Daoy (cell line): Measurements from ENCODE around the gene SMIM44. TPM values are rescaled to one million over a fixed set of nuclear protein-coding genes. Genes with fewer than 3 reads are reported as not detected.
"Not testable (repeated sequence)": the region's sequence is repeated elsewhere in the genome, so short reads cannot be mapped to it uniquely, and the experiment has no call there.

Source experiments
- DNase-seq: peaks from one replicate; pipeline ENCODE4 v3.0.0-alpha.2; 2015; ENCODE audit warnings: low read depth
- total RNA-seq: library from RNA; depleted of rRNA; stranded (reverse); fragments of >200 nt; shearing (Covaris generic); gene quantifications from 2 replicates; pipeline ENCODE4 v1.2.3, GENCODE V29; 2014

Gene SMIM44
- total RNA-seq, 1 experiment from 2014 or later: not detected

DNA sequence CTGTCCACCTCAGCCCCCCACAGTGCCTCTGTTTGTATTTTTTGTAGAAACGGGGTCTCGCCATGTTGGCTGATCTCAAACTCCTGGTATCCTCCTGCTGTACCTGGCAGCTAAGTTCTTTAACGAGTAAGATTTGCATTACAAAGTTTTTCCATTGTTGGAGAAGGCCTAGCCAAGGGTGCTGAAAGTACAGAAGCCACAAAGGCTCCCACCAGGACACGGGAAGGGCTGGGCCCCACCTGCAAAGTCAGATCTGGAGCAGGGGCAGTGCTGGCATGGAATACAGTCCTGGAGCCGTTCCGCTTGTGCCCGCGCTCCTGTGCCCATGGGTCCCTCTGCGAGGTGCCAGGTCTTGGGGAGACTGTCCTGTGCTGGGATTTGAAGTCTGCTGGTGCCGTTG lies 35.0 kb upstream of the SMIM44 start:
- no peak for DNase-seq

GRCh38 chr19:3517638-3518037 lies 34.4 kb upstream of the SMIM44 start:
- no peak for DNase-seq

GRCh38 chr19:3516675-3517207 lies 33.5 kb upstream of the SMIM44 start:
- DNase-seq: no peak

DNA sequence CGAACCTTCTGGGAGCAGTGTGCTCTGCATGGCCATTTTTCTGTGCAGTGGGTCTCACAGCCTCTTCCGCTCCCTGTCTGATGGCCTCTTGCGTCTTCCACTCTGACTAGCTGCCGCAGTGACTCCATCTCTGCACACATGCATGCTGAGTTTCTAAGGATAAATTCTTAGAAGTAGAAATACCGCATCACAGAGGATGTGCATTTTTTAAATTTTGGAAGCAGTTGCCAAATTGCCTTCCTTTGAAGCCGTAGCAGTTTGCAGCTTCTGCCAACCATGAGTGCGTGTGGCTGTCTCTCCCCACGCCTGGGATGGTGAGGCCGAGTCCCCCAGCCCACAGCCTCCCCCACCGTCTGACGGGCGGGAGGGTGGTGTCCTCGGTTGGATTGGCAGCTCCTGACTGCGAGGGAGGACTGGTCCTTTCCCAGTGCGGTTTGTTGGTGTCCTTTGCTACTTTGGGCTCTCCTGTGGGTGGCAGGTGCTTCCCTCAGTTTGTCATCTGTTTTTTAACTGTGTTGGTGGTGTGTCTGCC lies 32.7 kb upstream of the SMIM44 start:
- no peak for DNase-seq

DNA sequence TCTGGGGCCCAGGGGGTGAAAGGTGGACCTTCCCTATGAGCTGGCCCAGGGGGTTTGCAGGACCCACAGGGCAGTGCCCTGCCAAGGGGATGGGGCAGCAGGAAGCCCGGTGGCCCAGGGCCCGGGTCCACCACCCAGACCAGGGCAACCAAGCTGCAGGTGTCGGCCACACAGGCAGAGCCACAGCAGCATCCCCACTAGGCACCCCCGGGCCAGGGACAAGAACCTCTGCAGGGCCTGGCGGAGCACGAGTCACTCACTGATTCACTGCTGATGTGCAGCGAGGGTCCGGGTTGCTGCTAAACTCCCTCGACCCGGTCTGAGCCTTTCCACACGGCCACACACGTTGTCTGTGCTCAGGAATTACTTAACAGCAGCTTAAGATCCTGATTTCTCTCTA lies 31.7 kb upstream of the SMIM44 start:
- no peak for DNase-seq

GRCh38 chr19:3513229-3514140 lies 30.2 kb upstream of the SMIM44 start:
- no peak for DNase-seq

GRCh38 chr19:3512562-3513228 lies 29.5 kb upstream of the SMIM44 start:
- DNase-seq: no peak

DNA sequence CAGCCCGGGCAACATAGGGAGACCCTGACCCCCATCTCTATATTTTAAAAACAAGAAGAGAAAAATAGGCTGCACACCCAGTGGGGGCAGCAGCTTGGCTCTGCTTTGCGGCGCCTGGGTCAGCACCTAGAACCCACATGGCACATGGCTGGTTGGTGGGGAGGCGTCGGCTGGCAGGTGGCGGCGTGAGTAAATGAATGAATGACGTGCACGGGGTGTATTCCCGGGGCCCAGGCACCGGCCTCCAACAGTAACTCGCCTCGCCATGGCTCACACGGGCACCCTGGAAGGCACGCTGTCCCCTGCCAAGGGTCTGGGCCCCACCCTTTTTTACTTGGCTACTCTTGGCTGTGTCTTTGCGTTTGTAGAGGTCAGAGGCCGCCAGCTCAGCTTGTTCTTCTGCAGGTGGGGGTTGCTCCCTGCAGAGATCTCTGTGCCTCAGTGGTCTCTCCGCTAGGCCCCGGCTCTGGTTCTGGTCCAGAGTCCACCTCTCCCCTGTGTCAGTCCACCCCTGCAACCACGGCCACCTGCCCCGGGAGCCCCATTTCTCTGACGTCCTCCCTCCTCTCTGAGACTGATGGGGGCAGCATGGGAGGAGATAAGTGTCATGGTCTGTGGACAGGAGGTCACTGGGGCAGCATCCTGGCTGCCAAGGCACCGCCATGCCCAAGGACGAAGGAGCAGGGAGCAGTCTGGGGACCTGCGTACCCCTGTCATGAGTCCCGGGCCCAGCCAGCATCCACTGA lies 28.4 kb upstream of the SMIM44 start:
- no peak for DNase-seq

- DNase-seq: no peak
Measured at GRCh38 chr19:3510727-3511126, 27.5 kb upstream of the SMIM44 start.

GRCh38 chr19:3509566-3509989 lies 26.3 kb upstream of the SMIM44 start:
- peak; percentile 81 for DNase-seq

DNA sequence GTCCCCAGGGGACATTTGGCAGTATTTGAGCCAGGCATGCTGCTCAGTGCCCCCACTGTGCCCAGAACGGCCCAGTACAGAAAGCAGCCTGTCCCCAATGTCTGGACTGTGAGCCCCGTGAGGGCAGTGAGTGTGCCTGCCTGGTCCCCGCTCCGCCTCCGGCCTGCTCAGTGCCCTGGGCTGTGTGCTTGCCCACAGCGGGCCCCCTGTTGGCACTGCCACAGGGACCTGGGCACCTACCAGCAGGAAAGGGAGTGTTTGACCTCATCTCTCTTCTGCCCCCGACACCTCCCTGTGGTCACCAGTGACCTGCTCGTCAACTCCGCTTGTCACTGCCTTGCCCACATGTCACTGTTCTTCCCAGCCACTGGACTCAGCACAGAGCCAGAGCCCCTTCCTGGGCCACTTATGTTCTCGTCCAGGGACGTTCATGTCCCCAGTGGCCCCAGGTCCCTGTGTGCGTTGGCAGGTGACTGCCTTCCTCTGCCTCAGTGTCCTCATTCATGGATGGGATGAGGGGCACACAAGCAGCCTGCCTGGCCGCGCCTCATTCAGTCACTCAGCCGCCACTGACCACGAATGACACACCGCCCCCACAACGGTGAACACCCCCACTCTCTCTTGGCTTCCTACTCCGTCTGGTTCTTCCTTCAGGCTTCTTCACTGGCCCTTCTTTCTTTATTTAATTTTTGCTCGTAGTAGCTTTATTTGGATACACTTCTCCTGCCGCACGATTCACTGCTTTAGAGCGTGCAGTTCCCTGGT lies 25.7 kb upstream of the SMIM44 start:
- DNase-seq: peak; percentile 62

DNA sequence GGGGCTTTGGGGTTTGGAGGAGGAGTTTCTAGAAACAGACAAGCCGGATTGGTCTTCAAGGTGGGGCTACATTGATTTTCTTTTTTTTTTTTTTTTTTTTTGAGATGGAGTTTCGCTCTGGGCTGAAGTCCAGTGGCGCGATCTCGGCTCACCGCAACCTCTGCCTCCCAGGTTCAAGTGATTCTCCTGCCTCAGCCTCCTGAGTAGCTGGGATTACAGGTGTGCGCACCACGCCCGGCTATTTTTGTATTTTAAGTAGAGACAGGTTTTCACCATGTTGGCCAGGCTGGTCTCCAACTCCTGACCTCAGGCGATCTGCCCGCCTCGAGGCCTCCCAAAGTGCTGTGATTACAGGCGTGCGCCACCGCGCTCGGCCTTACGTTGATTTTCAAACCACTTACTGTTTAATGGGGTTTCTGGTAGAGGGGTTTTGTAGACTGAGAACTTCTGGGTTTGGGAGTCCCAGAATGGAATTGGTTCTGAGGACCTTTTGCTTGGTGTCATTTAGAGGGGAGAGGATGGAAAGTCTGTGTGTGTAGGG lies 24.9 kb upstream of the SMIM44 start:
- DNase-seq: not testable (repeated sequence)

DNA sequence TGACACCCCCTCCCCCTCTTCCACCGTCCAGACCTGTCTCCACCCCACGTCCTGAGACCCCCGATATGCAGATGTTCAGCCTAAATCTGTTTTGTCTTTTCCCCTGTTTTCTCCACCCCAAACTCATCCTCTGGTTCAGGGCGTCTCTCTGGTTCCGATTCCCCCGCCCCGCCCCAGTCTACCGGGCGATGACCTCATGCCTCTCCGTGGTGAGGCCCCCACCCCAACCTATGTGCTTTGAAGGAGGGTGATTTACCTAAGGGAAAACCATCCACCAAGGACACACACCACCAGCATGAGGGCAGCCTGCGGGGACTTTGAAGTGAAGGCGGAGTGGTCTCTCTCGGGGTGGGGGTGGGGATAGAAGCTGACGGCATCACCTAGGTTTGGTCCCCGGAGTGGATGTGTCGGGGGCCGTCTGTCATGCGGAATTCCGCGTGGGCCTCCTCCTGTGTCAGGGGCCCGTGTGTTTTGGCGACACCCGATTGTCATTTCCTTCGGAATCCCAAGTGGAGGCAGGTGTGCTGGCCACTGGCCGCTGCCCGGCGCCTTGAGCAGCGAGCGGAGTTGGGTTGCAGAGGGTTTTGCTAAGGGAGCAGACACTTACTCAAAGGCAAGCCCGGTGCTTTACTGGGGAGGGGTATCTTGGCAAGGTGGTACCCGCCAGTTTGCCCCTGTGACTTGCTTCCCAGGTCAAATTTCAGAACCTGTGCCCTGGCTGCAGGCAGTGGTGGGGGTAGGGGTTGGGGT lies 24.3 kb upstream of the SMIM44 start:
- peak; percentile 39 for DNase-seq

GRCh38 chr19:3506384-3507340 lies 23.4 kb upstream of the SMIM44 start:
- DNase-seq: peak; percentile 35

- DNase-seq: peak; percentile 100
Measured at GRCh38 chr19:3505598-3506383, 22.6 kb upstream of the SMIM44 start, which contains the start of gene FZR1. TSS of gene FZR1 (plus strand) at chr19:3506311. CDS start at chr19:3522990, 16,679 bp downstream.

- no peak for DNase-seq
Measured at GRCh38 chr19:3504735-3505134, 21.5 kb upstream of the SMIM44 start.

DNA sequence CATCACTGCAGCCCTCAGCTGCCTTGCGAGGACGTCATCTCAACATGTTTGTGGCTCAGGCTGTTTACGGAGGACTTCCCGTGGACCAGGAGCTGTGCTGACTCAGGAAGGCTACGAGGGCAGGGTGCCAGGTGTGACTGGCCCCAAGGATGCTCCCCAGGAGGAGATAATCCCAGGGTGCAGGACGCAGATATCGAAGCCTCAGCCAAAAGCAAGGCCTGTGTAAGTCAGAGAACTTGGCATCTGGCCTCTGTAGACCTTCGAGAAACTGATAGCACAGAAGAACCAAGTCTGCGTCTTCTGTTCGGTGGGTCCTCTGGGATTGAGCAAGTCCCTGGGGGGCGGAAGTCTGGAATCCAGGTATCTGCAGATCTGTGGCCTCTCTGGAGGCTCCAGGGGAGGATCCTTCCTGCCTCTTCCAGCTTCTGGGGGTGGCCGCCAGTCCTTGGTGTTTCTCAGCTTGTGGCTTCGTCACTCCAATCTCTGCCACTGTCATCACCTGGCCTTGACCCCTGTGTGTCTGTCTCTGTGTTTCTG lies 19.9 kb upstream of the SMIM44 start:
- DNase-seq: peak; percentile 54

GRCh38 chr19:3501780-3502179 lies 18.5 kb upstream of the SMIM44 start:
- DNase-seq: no peak
